Smooth muscle cell (in vitro differentiated cells): ENCODE results near the gene MAPK12. TPM values are rescaled to one million over a fixed set of nuclear protein-coding genes. Genes with fewer than 3 reads are reported as not detected.

Experiments used
- DNase-seq: peaks from one replicate; lab custom pipeline; 2025; ENCODE audit not compliant: unreplicated experiment; lab: John Stamatoyannopoulos, UW
- H2AFZ ChIP-seq: fragments of 200-600 bp; sonication (generic); 2 replicates; pipeline ENCODE4 v1.6.0; 2016; ENCODE audit warnings: antibody characterized with exemption, low read depth, mild to moderate bottlenecking
- H3F3A ChIP-seq: fragments of 200-600 bp; sonication (generic); 2 replicates; pipeline ENCODE4 v1.6.0; 2017; ENCODE audit warnings: antibody characterized with exemption, low read depth
- H3K27ac ChIP-seq: fragments of 200-600 bp; sonication (generic); 2 replicates; pipeline ENCODE4 v1.5.1; 2016; ENCODE audit warnings: low read depth, mild to moderate bottlenecking
- H3K27me3 ChIP-seq: fragments of 200-600 bp; sonication (generic); 2 replicates; pipeline ENCODE4 v1.6.1; 2016; ENCODE audit warnings: low read depth, mild to moderate bottlenecking
- H3K36me3 ChIP-seq: fragments of 200-600 bp; sonication (generic); 2 replicates; pipeline ENCODE4 v1.5.1; 2016; ENCODE audit warnings: low read depth
- H3K4me1 ChIP-seq: fragments of 200-600 bp; sonication (generic); 2 replicates; pipeline ENCODE4 v1.5.1; 2016; ENCODE audit warnings: low read depth
- H3K4me2 ChIP-seq: fragments of 200-600 bp; sonication (generic); 2 replicates; pipeline ENCODE4 v1.6.0; 2016; ENCODE audit warnings: mild to moderate bottlenecking
- H3K4me3 ChIP-seq: fragments of 200-600 bp; sonication (generic); 2 replicates; pipeline ENCODE4 v1.5.1; 2016; ENCODE audit warnings: mild to moderate bottlenecking
- H3K79me2 ChIP-seq: fragments of 200-600 bp; sonication (generic); 2 replicates; pipeline ENCODE4 v1.6.0; 2016; ENCODE audit warnings: low read depth, mild to moderate bottlenecking
- H3K9ac ChIP-seq: fragments of 200-600 bp; sonication (generic); 2 replicates; pipeline ENCODE4 v1.6.0; 2016; ENCODE audit warnings: low read depth
- H3K9me3 ChIP-seq: fragments of 200-600 bp; sonication (generic); replicated peaks from 2 replicates; pipeline ENCODE4 v1.5.1; 2016; ENCODE audit warnings: low read depth
- H4K20me1 ChIP-seq: fragments of 200-600 bp; sonication (generic); 2 replicates; pipeline ENCODE4 v1.6.0; 2016; ENCODE audit warnings: low read depth
- WGBS: methylation state at CpG from one replicate; pipeline ENCODE4 v1.1.7; 2016; ENCODE audit warnings: low lambda C conversion rate; 5-methylcytosine and 5-hydroxymethylcytosine counted together
- polyA plus RNA-seq: library from polyadenylated mRNA; unstranded; fragments of >200 nt; fragmentation: Nextera tagmentation; extraction: Ambion mirVana; gene quantifications from 2 replicates; pipeline ENCODE4 v1.2.1, GENCODE V29; 2016
- total RNA-seq: library from RNA; depleted of rRNA; stranded (reverse); fragments of >200 nt; gene quantifications from 2 replicates; pipeline ENCODE4 v1.2.3, GENCODE V29; 2014
- TF ChIP-seq, protein P1 (sequence below): fragments of 200-600 bp; sonication (generic); IDR thresholded peaks from 2 replicates; pipeline ENCODE4 v1.5.1; 2017; ENCODE audit warnings: borderline replicate concordance, mild to moderate bottlenecking, antibody characterized with exemption; ENCODE audit not compliant: insufficient read depth, poor library complexity, severe bottlenecking

The MAPK12 gene
- total and polyA plus RNA-seq, 2 experiments from 2014 or later: 14.9 to 26.2 TPM

GRCh38 chr22:50271519-50271970, 10.1 kb upstream of the MAPK12 start:
- Histone ChIP-seq H3K9ac (no peak overlapping the region), H3K4me1 (peaks cover 23% of the 10 kb centered on the region), H3K27ac (no peak overlapping the region), H3K79me2 (no peaks in the 10 kb centered on the region), H3K4me3 (peak overlapping the region; percentile 60), H3F3A (peaks cover 18% of the 10 kb centered on the region), H3K4me2 (peak overlapping the region; percentile 88), H3K27me3 (peaks cover 20% of the 10 kb centered on the region), H4K20me1 (peaks cover 60% of the 10 kb centered on the region), H2AFZ (no peak overlapping the region), H3K9me3 (no peaks in the 10 kb centered on the region), H3K36me3 (no peaks in the 10 kb centered on the region)
- TF ChIP-seq, protein P1, sequence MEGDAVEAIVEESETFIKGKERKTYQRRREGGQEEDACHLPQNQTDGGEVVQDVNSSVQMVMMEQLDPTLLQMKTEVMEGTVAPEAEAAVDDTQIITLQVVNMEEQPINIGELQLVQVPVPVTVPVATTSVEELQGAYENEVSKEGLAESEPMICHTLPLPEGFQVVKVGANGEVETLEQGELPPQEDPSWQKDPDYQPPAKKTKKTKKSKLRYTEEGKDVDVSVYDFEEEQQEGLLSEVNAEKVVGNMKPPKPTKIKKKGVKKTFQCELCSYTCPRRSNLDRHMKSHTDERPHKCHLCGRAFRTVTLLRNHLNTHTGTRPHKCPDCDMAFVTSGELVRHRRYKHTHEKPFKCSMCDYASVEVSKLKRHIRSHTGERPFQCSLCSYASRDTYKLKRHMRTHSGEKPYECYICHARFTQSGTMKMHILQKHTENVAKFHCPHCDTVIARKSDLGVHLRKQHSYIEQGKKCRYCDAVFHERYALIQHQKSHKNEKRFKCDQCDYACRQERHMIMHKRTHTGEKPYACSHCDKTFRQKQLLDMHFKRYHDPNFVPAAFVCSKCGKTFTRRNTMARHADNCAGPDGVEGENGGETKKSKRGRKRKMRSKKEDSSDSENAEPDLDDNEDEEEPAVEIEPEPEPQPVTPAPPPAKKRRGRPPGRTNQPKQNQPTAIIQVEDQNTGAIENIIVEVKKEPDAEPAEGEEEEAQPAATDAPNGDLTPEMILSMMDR: peak; percentile 23
- 7% methylated on average over 11 of the region's 45 CpGs for WGBS
- DNase-seq: no peak

GRCh38 chr22:50270666-50271394, 9.3 kb upstream of the MAPK12 start:
- peaks cover 26% of the 10 kb centered on the region for H3K27me3 ChIP-seq
- H3K4me1 ChIP-seq: peaks cover 23% of the 10 kb centered on the region
- H3K9ac ChIP-seq: no peak overlapping the region
- DNase-seq: peak; percentile 58
- H3K9me3 ChIP-seq: no peaks in the 10 kb centered on the region
- 8% methylated on average over 53 of the region's 53 CpGs for WGBS
- H3K27ac ChIP-seq: no peak overlapping the region
- H3F3A ChIP-seq: peaks cover 16% of the 10 kb centered on the region
- H3K36me3 ChIP-seq: no peaks in the 10 kb centered on the region
- H3K4me3 ChIP-seq: peak overlapping the region; percentile 60
- peak overlapping the region; percentile 88 for H3K4me2 ChIP-seq
- no peak overlapping the region for H2AFZ ChIP-seq
- peaks cover 53% of the 10 kb centered on the region for H4K20me1 ChIP-seq
- H3K79me2 ChIP-seq: no peaks in the 10 kb centered on the region
- TF ChIP-seq, protein P1: no peak

- Histone ChIP-seq H3K27me3 (peaks cover 26% of the 10 kb centered on the region), H3K4me1 (peaks cover 23% of the 10 kb centered on the region), H3K4me2 (peak within 1 kb of the TSS; percentile 88), H3F3A (peaks cover 14% of the 10 kb centered on the region), H3K36me3 (no peaks in the 10 kb centered on the region), H3K27ac (no peak within 1 kb of the TSS), H3K79me2 (no peaks in the 10 kb centered on the region), H2AFZ (no peak within 1 kb of the TSS), H3K9me3 (no peaks in the 10 kb centered on the region), H3K9ac (no peak within 1 kb of the TSS), H3K4me3 (peak within 1 kb of the TSS; percentile 60), H4K20me1 (peaks cover 46% of the 10 kb centered on the region)
- TF ChIP-seq, protein P1: no peak
- DNase-seq: no peak
- WGBS: 3% methylated on average over 18 of the region's 92 CpGs
These were observed 8.6 kb upstream of the MAPK12 start, which contains the start of gene MAPK11 for GRCh38 chr22:50269970-50270665. TSS of gene MAPK11 (minus strand) at chr22:50270380. CDS start at chr22:50270292, 88 bp downstream.
